ENCODE measurements around the gene CD36. TPM values are rescaled to one million over a fixed set of nuclear protein-coding genes. Genes with fewer than 3 reads are reported as not detected.

The CD36 gene
- total RNA-seq, 4 donors from 2014 or later = 897 to 4,046 (median 2,509) TPM

DNA sequence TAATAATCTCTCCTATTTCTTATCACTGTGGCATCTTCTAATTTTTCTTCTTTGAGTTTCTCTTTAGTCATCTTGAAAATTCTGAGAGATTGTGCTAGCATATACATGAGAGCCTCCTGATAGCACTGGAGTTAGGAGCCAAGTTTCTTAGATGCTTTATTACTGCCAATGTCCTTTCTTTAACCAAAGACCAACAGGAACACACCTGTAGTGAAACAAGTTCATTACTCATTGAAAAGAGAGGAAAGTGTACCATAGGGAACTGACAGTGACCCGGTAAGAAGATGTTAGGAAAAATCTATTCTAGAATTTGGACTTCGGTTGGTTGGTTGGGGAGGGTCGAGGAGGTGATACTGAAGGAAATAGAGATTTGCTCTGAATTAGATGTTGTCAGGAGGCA, 27.1 kb upstream of the CD36 start:
- ATAC-seq (ENCODE audit: low FRiP score) (no peak), DNase-seq (ENCODE audit: low spot score) (no peak)
- TF ChIP-seq, protein P1, sequence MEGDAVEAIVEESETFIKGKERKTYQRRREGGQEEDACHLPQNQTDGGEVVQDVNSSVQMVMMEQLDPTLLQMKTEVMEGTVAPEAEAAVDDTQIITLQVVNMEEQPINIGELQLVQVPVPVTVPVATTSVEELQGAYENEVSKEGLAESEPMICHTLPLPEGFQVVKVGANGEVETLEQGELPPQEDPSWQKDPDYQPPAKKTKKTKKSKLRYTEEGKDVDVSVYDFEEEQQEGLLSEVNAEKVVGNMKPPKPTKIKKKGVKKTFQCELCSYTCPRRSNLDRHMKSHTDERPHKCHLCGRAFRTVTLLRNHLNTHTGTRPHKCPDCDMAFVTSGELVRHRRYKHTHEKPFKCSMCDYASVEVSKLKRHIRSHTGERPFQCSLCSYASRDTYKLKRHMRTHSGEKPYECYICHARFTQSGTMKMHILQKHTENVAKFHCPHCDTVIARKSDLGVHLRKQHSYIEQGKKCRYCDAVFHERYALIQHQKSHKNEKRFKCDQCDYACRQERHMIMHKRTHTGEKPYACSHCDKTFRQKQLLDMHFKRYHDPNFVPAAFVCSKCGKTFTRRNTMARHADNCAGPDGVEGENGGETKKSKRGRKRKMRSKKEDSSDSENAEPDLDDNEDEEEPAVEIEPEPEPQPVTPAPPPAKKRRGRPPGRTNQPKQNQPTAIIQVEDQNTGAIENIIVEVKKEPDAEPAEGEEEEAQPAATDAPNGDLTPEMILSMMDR (IDR thresholded peaks at IDR 0.05) = no peak

DNA sequence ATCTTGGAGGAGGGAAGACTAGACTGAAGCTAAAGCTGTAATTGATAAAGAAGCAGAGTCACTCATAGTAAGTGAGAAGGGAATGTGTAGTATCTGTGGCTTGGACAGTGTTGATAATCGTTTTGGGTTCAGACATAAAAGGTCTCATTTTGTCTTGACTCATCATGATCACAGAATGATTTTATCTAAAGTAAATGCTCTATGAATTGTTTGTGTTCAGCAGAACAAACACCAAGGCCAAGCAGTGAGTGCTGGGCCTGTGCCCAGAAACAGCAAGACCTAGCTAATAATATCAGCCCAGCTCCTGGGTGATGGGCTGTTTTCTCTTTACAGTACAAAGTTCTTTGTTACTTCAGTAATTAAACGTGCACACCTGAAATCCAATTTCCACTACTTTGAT, 26.7 kb upstream of the CD36 start:
- DNase-seq (ENCODE audit: low spot score) (no peak), ATAC-seq (ENCODE audit: low FRiP score) (no peak)
- TF ChIP-seq, protein P1 (IDR thresholded peaks at IDR 0.05) = no peak

DNA sequence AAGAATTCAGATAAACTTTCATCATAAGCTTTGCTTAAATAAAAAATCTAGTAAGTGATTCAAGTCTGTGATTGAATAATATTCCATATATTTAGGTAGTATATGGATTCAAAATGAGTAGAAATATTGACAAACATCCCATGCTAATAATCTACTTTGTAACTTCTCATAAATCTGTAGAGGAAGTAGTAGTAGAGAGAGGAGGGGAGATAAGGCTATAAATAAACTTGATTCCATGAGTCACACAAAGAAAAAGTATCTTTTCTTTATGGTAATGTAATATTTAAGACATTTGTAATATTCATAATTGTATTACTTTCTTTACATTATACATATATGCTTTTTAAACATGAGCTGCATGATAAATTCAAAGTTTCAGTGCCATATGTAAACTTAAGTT, 25.6 kb upstream of the CD36 start:
- no peak for DNase-seq (ENCODE audit: low spot score)
- TF ChIP-seq, protein P1 (IDR thresholded peaks at IDR 0.05) = no peak
- no peak for ATAC-seq (ENCODE audit: low FRiP score)

DNA sequence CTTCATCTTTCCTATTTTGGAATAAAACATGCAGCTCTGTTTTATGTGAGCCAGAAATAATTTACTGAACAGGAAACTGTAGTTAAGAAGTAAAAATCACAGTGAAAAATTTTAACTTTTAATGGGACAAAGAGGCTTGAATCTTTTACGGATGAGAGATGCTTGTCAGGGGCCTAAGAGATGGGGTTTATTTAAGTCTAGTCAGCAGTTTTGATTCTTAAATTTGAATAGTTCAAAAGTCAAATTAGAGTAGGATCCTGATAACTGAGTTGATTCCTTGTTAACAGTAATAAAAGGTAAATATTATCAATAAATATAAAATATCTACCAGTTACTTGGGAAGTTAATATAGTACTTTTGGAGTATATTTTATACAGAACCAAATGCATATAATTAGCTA, 24.9 kb upstream of the CD36 start:
- DNase-seq (ENCODE audit: low spot score) = no peak

DNA sequence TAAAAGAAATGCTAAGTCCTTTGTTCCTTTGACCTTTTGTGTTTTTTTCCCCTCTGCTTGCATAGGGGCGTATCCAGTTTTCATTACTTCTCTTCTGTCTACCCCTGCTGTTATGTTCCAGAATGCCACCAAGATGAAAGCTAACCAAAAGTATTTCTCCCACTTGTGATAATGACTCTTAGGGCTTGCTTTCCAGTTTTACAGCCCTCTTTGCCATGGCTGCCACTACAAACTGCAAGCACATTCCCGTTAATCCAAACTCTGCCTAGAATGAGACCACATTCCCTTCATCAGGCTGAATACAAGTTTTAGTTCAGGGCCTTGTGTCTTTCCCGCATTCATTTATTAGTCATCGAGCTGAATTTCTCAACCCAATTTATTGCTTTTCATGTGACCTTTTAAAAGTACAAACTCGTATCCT, 23.6 kb upstream of the CD36 start:
- ATAC-seq (ENCODE audit: low FRiP score) = no peak
- TF ChIP-seq, protein P1 (IDR thresholded peaks at IDR 0.05) = no peak
- no peak for DNase-seq (ENCODE audit: low spot score)

More for the DNA sequence above, 24.9 kb upstream of the CD36 start:
- TF ChIP-seq, protein P1 (IDR thresholded peaks at IDR 0.05) = no peak
- no peak for ATAC-seq (ENCODE audit: low FRiP score)

DNA sequence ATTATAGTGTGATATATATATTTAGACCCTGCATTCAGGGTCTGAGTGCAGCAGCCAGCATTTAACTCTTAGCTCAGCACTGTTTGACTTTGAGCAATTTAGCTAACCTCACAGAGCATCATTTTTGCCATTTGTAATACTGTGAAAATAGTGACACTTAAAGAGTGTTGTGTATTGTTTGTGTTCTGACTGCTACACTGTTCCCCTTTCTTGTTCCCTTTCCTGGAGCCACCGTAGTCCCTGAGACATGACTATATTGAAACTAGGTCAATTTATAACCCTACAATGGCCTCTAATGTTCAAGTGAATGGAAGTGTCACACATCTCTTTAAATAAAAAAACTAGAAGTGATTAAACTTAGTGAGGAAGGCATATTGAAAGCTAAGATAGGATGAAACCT, 20.3 kb upstream of the CD36 start:
- DNase-seq (ENCODE audit: low spot score) (no peak), ATAC-seq (ENCODE audit: low FRiP score) (peak; percentile 28)
- TF ChIP-seq, protein P1 (IDR thresholded peaks at IDR 0.05) = no peak

DNA sequence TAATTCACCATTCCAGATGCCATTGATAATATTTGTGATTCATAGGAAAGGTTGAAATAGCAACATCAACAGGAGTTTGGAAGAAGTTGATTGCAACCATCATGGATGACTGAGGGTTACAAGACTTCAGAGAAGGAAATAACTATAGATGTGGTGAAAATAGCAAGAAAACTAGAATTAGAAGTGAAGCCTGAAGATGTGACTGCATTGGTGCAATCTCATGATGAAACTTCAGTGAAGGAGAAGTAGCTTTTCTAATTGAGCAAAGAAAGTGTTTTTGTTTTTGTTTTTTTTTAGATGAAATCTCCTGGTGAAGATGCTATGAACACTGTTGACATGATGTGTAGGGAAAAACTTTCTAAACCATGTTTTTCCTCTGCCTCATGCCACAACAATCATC, 18.7 kb upstream of the CD36 start:
- TF ChIP-seq, protein P1 (IDR thresholded peaks at IDR 0.05) = no peak
- ATAC-seq (ENCODE audit: low FRiP score) (no peak), DNase-seq (ENCODE audit: low spot score) (no peak)

All from omental fat pad (tissue), 4 donors.